Measurements from ENCODE around the gene AGR3.
"Not testable (repeated sequence)": the region's sequence is repeated elsewhere in the genome, so short reads cannot be mapped to it uniquely, and the experiment has no call there.

The AGR3 gene

DNA sequence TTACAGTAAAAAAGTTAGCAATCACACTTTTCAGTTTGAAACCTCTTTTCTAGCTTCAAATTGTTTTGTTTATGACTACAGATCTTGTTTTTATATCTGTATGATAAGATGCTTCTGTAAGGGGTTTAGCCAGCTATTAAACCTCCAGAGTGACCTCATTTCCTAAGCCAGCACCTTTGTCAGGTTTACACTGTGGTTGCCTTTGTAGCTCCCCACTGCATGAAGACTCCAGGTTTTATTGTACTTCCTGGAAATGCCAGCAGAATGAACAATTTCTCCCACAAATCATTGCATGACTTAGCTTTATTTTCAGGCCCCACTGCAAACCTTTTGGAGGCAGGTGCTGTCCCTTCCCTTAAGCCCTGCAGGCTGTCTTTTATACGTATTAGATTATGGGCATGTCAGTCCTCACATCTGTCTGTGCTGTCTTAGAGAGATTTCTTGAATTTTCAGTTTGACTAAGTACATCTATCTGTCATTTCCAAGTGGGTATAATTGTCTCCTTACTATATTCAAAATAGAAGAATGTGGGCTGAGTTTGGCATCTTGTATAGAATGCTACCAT, 8.2 kb upstream of the AGR3 start:
- DNase-seq = no peak

DNA sequence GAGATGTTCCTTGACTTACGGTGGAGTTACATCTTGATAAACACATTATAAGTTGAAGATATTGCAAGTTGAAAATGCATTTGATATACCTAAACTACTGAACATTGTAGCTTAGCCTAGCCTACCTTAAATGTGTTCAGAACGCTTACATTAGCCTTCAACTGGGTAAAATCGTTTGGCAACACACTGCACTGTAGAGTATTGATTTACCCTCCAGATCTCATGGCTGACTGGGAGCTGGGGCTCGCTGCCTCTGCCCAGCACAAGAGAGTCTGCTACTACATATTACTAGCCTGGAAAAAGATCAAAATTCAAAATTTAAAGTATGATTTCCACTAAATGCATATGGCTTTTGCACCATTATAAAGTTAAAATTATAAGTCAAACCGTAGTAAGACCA, 7.5 kb upstream of the AGR3 start:
- DNase-seq = no peak

DNA sequence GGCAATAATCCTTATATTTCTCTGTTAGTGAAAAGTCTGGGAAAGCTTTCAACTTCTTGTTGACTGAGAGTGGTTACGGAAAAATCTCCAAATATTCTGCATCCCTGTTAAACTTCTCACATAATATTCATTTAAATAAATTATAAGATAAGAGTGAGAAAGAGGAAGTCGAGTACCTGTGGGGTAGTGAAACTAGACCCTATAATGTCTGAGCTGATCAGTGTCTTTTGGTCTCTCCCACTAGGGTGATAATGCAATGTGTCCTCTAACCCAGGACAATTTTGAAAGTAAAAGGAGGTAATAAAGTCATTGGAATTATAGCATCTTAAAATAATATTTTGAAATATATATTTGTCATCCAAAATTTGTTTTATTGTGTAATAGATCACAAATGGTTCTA, 2.1 kb upstream of the AGR3 start:
- DNase-seq = peak; percentile 10

DNA sequence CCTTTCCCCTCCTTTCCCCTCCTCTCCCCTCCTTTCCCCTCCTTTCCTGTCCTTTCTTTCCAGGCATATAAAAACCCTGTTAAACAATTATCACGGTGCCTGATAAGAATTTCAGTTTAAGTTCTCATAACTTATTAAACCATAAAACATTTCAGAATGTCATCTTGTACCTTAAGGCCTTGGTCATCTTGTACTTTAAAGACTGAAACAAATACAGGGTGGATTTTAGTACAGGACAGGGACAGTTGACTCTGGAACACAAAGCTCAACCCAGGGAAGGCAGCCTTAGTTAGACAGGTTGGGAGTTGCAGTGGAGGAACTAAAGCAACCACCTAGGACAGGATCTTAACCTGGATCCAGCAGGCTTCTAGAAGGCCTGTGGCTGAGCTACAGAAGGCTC, 1.2 kb downstream of the AGR3 start:
- DNase-seq = no peak

DNA sequence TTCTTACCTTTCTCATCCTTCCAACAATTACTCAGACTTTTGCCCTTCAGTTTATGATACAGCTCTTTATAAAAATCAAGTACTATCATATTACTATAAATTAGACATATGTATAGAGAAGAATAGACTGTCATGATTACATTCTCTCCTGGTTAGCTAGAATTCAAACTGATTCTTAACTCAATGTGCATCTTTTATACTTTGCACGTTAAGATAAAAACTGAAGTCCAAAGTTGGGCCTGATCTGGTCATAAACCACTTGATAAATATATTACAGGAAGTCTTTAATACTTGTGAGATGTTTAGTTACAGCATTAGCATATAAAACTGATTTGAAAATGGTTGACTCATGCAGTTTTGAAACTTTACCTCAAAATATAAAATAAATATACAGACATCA, 2.6 kb downstream of the AGR3 start:
- no peak for DNase-seq

DNA sequence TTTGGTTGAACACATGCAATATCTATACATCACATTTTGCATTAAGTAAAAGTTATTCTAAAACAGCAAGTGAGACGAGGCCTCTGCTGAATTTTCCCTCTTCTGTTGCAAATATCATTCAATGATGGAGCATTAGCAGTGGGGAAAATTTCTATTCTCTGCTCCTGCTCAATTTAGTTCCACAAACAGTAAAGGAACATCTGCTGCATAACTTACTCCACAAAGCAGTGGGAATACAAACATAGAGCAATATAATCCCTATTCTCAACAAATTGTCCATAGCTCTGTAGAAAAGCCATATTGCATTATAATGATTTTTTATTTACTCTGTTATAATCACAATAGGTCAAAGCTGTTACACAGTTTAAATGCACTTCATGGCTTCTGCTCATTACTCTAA, 5.9 kb downstream of the AGR3 start:
- DNase-seq = peak; percentile 69

DNA sequence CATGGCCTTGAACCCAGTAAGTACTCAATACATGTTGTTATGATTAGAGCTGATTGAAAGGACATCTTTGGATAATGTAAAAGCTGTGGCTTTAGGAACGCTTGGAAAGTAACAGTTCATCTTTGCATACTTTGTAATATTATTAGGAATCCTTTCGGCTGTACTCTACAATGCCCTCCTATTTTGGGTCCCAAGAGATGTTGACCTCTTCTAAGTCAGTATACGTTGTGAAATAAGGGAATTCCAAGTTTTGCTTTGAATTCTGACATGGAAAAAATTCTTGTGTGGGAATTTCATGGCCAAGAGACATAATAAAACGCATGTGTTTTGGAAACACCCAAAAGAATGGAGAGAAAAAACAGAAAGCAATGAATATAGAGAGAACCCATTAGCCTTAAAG, 7.7 kb downstream of the AGR3 start:
- DNase-seq = no peak

DNA sequence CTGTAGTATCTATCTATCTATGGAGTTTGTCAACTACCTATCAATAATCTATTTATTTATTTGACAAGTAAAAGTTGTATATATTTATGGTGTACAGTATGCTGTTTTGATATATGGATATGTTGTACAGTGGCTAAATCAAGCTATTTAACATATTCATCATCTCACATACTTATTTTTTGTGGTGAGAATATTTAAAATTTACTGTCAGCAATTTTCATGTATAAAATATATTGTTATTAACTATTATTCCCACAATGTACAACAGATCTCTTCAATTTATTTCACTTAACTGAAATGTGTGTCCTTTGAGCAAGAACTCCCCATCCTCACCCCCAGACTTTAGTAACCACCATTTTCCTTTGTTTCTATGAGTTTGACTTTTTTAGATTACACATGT, 14.5 kb downstream of the AGR3 start:
- DNase-seq = no peak

DNA sequence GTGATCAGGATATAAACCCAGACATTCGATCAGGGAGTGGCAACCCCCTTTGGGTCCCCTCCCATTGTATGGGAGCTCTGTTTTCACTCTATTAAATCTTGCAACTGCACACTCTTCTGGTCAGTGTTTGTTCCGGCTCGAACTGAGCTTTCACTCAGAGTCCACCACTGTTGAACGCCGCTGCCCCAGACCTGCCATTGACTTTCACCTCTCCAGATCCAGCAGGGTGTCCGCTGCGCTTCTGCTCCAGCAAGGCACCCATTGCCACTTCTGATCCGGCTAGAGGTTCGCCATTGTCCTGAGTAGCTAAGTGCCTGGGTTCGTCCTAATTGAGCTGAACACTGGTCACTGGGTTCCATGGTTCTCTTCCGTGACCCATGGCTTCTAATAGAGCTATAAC, 28.6 kb downstream of the AGR3 start:
- DNase-seq = not testable (repeated sequence)

DNA sequence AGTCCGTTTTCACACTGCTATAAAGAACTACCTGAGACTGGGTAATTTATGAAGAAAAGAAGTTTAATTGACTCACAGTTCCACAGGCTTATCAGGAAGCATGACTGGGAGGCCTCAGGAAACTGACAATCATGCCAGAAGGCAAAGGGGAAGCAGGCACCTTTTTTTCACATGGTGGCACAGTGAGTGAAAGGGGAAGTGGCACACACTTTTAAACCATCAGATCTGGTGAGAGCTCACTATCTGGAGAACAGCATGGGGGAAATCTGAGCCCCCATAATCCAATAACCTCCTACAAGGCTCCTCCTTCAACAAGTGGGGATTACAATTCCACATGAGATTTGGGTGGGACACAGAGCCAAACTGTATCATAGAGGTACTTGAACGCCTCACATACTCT, 30.0 kb downstream of the AGR3 start:
- DNase-seq = no peak

DNA sequence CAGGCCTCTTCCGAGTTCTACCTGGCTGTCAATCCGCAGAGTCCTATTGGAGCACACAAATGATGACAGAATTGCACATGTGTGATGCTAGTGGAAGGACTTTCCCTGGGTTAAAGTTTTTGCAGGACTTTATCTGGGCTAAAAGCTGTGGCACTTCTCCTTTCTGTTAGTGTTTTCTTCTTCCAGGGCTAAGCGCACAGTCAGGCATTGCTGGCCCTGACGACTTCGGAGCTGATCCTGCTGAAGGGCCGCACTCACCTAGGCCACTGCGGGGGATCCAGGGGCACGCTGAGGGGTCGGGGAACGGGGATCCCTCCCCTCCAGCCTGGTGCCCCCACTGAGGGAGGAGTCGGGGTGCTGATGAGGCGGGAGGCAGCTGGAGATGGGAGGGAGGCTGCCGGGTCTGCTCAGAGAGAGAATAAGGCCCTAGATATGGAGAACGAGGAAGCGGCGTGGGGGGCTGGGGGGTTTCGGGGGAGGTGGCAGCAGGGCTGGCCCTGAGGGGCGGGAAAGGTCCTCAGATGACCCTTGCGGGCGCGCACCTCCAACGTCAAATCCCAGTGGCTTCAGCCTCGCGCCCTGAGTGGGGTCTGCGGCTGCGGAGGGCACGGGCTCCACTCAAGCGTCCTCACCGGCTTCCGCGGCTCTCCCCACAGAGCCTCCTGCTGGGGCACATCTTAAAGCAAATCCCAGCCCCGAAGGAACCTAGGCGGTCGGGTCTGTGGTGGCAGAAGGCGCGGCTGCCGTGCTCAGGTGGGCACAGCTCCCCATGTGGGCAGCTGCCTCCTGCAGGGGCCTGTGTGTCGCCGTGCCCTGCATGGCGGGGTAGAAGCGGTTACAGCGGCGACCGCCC, 30.9 kb downstream of the AGR3 start:
- DNase-seq = no peak

DNA sequence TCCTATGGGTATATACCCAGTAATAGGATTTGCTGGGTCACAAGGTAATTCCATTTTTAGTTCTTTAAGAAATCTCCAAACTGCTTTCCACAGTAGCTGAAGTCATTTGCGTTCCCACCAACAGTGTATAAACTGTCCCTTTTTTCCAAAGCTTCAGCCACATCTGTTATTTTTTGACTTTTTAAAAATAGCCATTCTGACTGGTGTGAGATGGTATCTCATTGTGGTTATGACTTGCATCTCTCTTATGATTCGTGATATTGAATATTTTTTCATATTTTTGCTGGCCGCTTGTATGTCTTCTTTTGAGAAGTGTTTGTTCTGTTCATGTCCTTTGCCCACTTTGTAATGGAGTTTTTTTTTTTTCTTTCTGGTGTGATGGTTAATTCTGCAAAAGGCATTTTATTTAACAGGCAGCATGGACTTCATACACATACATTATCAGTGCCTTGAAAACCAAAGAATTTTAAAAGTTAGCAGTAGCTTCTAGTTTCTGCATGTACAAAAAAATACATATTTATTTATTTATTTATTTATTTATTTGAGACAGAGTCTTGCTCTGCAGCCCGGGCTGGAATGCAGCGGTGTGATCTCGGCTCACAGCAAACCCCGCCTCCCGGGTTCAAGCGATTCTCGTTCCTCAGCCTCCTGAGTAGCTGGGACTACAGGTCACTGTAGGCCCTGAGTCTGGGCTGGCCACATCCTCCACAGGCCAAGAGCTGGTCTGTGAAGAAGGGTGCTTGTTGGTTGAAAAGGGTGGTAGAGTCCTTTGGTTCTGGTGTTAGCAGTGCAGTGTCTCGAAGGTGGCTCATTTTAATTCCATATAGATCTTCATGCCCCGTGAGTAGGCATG, 32.3 kb downstream of the AGR3 start:
- DNase-seq = no peak

DNA sequence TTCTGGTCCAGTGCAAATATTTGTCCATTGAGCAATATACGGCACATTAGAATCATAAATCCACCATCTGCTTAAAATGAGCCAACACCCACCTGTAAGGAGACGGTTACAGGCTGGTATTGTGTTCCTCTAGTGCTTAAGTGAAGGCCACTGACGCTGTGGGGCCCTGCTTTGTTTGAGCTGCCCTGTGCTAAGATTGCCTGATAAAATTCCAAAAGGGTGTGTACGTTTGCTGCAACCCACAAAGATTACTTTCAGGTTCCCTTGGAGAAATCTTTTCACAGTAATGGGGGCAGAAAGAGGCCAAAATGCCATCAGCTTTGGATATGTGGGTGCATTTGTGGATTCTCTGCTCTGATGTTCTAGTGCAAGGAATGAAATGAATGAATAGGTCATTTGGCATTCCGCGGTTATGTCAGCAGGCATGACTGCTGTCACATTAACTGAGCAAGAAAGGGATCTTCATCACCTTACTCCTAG, 34.4 kb downstream of the AGR3 start:
- peak; percentile 81 for DNase-seq

DNA sequence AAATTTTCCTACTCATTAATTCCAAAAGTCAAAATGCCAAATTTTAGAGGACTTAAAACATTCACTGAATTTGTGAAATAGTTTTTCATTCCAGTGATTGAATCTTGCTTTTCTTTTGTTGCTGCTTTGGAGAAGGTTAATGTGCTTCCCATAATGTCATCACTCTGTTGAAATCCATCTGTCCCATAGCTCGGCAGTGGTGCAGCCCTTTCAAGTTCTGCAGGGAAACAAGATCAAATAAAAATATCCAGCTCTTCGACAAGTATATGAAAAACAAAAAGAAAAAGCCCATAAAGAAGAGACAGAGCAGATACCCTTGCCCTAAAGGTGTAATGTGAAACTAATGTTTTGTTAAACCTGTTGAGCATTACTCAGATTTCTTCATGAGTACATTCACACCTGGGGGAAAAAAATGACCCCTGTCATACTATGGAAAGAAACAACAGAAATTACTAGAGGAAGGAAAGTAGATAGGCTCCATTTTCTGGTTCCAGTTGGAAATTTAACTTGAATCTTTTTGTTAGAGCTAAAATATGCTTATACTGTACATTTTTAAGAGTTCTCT, 35.1 kb downstream of the AGR3 start:
- DNase-seq = peak; percentile 28

DNA sequence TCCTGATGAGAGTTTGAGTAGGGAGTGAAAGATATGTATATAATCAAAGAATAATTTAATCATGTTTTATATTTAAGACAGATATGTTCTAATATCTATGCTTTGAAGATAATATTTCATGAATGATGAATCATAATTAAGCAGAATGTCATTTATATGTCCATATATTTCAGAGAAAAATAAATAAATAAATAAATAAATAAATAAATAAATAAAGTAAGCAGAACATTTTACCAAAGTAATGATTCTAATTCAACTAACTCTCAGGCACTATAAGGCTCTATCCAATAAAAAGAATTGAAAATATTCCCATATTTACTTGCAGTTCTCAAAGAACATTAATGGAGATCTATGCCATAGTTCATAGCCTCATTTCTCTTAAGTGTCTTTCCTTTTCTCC, 36.0 kb downstream of the AGR3 start:
- no peak for DNase-seq

DNA sequence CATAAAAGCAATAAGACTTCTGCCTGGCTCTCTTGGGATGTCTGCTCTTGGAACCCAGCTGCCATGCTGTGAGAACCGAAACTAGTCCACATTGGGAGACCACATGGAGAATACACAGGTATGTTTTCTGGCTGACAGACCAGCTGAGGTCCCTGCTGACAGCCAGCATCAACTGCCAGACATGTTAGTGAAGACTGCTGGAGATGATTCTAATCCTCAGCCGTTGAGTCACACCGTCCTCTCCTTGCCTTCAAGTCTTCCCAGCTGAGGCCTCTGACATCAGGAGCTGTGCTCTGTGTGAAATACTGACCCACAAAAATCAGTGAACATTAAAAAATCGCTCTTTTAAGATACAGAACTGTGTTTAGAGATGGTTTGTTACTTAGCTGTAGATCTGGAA, 40.1 kb downstream of the AGR3 start:
- no peak for DNase-seq

DNA sequence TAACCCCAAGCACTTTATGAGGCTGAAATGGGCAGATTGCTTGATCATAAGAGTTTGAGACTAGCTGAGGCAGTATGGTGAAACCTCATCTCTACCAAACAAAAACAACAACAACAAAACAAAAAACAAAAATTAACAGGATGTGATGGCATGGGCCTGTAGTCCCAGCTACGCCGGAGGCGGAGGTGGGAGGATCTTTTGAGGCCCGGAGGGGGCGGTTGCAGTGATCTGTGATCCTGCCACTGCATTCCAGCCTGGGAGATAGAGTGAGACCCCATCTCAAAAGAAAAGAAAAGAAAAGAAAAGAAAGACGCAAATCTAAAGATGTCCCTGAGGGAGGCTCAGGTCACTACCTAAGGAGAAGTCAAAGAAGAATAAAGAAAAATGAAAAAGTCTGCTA, 41.7 kb downstream of the AGR3 start:
- DNase-seq = no peak

DNA sequence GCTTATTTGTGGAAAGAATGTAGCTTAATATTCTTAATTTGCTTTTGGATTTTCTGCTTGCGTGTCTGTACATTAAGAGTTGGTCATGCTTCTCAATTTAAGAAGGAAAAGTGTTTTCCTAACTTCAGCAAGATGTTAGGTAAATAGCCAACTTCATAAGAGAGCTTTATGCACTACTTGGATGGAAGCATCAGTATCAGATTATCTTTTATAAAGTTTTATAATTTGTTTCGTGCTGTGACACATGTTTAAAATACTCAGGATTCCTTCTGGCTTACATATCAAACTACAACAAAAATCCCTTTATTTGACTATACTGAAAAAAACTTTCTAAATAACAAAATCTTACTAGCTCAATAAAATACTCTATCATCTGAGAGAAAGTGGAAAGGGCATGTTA, 42.1 kb downstream of the AGR3 start:
- DNase-seq = no peak

DNA sequence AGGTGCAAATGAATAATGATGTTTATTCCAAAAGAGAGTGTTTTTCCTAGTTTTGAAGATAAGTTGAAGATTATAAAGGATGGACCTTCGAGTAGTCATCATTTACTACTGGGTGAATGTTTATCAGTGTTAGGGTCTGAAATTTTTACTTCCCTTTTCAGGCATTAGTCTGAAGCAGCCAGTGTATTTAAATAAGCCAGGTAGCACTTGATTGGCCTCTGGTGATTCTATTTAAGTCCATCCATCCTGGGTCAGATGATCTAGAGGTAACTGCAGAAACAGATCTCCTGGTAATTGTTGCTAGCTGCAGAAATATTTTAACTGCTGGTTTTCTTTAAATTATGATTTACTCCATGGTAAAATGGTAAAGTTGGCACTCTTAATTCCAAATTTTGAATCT, 42.9 kb downstream of the AGR3 start:
- no peak for DNase-seq

DNA sequence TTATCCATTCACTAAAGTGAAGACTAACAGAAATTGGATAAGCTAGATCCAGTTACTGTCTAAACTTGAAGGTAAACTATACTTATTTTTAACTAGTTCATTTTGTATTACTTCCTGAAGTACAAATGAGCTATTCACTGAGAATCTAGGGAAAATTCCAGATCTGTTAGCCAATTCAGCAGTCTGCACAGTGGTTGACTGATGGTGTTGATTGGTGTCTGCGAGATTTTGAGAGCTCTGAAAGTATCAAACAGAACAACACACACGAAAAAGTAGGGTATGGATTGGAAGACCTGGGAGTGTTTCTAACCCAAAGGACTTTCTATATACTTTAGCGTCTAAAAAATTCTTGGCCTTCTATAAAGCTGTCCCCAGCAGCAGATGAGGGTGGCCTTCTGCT, 43.4 kb downstream of the AGR3 start:
- no peak for DNase-seq

DNA sequence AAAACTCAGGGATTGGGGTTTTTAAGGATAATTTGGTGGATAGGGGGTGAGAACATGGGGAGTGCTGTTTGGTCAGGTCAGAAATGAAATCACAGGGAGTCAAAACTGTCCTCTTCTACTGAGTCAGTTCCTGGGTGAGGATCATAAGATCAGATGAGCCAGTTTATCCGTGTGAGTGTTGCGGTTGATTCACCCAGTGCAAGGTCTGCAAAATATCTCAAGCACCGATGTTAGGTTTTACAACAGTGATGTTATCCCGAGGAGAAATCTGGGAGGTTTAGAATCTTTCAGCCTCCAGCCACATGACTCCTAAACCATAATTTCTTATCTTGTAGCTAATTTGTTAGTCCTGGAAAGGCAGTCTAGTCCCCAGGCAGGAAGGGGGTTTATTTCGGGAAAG, 45.3 kb downstream of the AGR3 start:
- no peak for DNase-seq

DNA sequence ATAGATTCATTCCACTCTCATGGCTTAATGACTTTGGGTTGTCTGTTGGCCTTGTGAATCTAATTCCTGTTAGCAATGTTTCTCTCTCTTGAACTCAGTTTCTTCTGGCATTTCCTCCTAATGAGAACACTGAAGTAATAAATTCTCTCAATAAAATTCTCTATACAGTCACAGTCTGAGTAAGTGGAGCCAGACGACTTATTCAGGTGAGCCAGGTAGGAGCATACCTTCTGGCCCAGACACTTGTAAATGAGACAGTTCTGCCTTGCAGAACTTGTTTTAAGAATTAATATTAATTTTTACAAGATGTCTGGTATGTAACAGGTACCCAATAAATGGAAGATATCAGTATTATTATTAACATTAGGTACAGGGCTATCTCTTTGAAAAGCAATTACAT, 48.4 kb downstream of the AGR3 start:
- DNase-seq = no peak

DNA sequence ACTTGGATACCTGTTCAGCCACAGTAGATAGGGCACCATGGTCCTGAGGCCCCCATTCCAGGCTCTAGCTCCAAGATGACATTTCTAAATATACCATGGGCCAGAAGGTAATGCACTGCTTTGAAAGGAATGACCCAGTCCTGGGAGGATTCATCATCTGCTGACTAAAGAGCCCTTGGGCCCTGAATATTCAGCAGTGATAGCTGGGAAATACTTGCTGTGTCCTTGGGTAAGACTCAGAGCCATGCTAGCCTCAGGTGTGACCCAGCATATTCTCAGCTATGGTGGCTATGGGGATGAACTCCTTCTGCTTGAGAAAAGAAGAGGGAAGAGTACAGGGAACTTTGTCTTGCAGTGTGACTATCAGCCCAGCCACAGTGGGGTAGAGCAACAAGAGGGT, 55.7 kb downstream of the AGR3 start:
- no peak for DNase-seq

DNA sequence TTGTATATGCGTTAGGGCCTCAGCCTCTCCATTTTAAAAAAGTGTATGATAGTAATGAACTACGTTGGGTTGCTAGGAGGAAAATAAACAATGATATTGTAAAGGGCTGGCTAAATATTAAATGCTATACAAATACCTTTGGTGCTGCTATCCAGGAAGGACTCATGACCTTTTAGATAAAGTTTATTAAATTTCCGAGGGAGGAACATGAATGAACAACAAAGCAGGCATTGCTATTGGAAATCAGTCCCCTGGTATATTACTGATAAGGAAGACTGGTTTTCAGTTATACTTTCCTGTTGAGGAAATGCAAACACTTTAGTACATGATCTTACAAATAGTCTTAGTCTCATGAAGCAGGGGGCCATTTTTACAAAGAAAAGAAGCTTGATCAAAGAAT, 59.8 kb downstream of the AGR3 start:
- DNase-seq = no peak

All from NCI-H146 (cell line).